Breast epithelium (tissue), 4 donors: ENCODE results near the gene MGAT4D. TPM values are rescaled to one million over a fixed set of nuclear protein-coding genes. Genes with fewer than 3 reads are reported as not detected.
"Not testable (repeated sequence)": the region's sequence is repeated elsewhere in the genome, so short reads cannot be mapped to it uniquely, and the experiment has no call there.

Experiments used
- DNase-seq, 2 donors: peaks; one replicate each; pipeline ENCODE4 v3.0.0-alpha.2; 2019; ENCODE audit warnings: low spot score in 2 of 2
- H3K27ac ChIP-seq, 2 donors: fragments of 200-600 bp; sonication (generic) in 1 of 2; one replicate each; pipeline ENCODE4 v1.5.1; 2016 to 2019; ENCODE audit warnings: mild to moderate bottlenecking in 1 of 2
- H3K27me3 ChIP-seq, 2 donors: fragments of 200-600 bp; sonication (generic) in 1 of 2; one replicate each; pipeline versions ENCODE4 v1.5.1 to v1.6.0; 2017 to 2019; ENCODE audit warnings: control low read depth in 1 of 2, mild to moderate bottlenecking in 1 of 2
- H3K36me3 ChIP-seq: fragments of 200-600 bp; one replicate; pipeline ENCODE4 v1.5.1; 2019
- H3K4me1 ChIP-seq, 2 donors: fragments of 200-600 bp; sonication (generic); one replicate each; pipeline ENCODE4 v1.5.1; 2016 to 2019; ENCODE audit warnings: control low read depth in 1 of 2
- H3K4me3 ChIP-seq, 3 donors: fragments of 200-600 bp; sonication (generic); 1 replicate in 2 of 3; 2 replicates in 1 of 3; pipeline ENCODE4 v1.5.1; 2016 to 2019; ENCODE audit warnings: mild to moderate bottlenecking in 3 of 3, moderate library complexity in 2 of 3
- H3K9me3 ChIP-seq, 2 donors: fragments of 200-600 bp; sonication (generic) in 1 of 2; one replicate each; pipeline ENCODE4 v1.5.1; 2016 to 2019; ENCODE audit warnings: control low read depth in 1 of 2
- CTCF ChIP-seq, 3 donors: fragments of 450-650 bp; IDR thresholded peaks; one replicate each; pipeline ENCODE4 v1.5.1; 2016 to 2017; ENCODE audit warnings: antibody characterized with exemption in 3 of 3, mild to moderate bottlenecking in 3 of 3, moderate library complexity in 3 of 3
- POLR2A ChIP-seq: fragments of 450-650 bp; IDR thresholded peaks from one replicate; pipeline ENCODE4 v1.6.1; 2016; ENCODE audit warnings: antibody characterized with exemption, mild to moderate bottlenecking, moderate library complexity
- POLR2AphosphoS5 ChIP-seq, 3 donors: sonication (generic); formaldehyde crosslinking; IDR thresholded peaks; one replicate each; pipeline ENCODE4 v1.6.1; 2017; ENCODE audit warnings: antibody characterized with exemption in 3 of 3
- intact Hi-C: fragments of 100-400 bp; cut with DNase I; formaldehyde crosslinking; loops from one replicate; pipeline ENCODE4 v1.15.1; 2023; ENCODE audit warnings: low total_unique reads
- total RNA-seq, 3 donors: library from RNA; depleted of rRNA; stranded (reverse); fragments of >200 nt; gene quantifications; one replicate each; pipeline ENCODE4 v1.1.0, GENCODE V29; 2016

MGAT4D gene
- total RNA-seq, 3 donors from 2014 or later, result not detected

- intact Hi-C loops, result no loop called here
- H3K27me3 ChIP-seq, result no peaks in the 10 kb centered on the region
- H3K4me3 ChIP-seq, result peak overlapping the region; percentile 75 to 97 (median 94)
- no peaks in the 10 kb centered on the region for H3K9me3 ChIP-seq
- DNase-seq, result no peak
- no peaks in the 10 kb centered on the region for H3K4me1 ChIP-seq
- peak overlapping the region; percentile 81 to 89 for H3K27ac ChIP-seq
- H3K36me3 ChIP-seq, result no peaks in the 10 kb centered on the region
- no peak for TF ChIP-seq CTCF (IDR thresholded peaks at IDR 0.05)
- TF ChIP-seq POLR2A, result no peak
- TF ChIP-seq POLR2AphosphoS5 (IDR thresholded peaks at IDR 0.05), result no peak
Measured at GRCh38 chr4:140523370-140523856, 25.3 kb upstream of the MGAT4D start.

- H3K27ac ChIP-seq, result no peak overlapping the region
- H3K27me3 ChIP-seq, result peaks cover 0 to 4% of the 10 kb centered on the region in 2 donors
- no peaks in the 10 kb centered on the region for H3K4me1 ChIP-seq
- H3K36me3 ChIP-seq, result no peaks in the 10 kb centered on the region
- intact Hi-C loops, result no loop called here
- DNase-seq, result no peak
- H3K4me3 ChIP-seq, result no peak overlapping the region
- no peaks in the 10 kb centered on the region for H3K9me3 ChIP-seq
- TF ChIP-seq POLR2A, result no peak
- TF ChIP-seq POLR2AphosphoS5 (IDR thresholded peaks at IDR 0.05), result no peak
- TF ChIP-seq CTCF (IDR thresholded peaks at IDR 0.05), result no peak
Measured at GRCh38 chr4:140515423-140515822, 17.3 kb upstream of the MGAT4D start.

- intact Hi-C loops, H3K9me3 ChIP-seq, H3K4me1 ChIP-seq, H3K4me3 ChIP-seq, H3K36me3 ChIP-seq, H3K27me3 ChIP-seq, DNase-seq, H3K27ac ChIP-seq: not testable (repeated sequence)
Measured at GRCh38 chr4:140513765-140514164, 15.7 kb upstream of the MGAT4D start.

- no peaks in the 10 kb centered on the region for H3K4me1 ChIP-seq
- no peak overlapping the region for H3K4me3 ChIP-seq
- H3K27me3 ChIP-seq, result peaks cover 0 to 11% of the 10 kb centered on the region in 2 donors
- intact Hi-C loops, result no loop called here
- no peak overlapping the region for H3K27ac ChIP-seq
- TF ChIP-seq POLR2A (no peak), POLR2AphosphoS5 (IDR thresholded peaks at IDR 0.05) (no peak), CTCF (IDR thresholded peaks at IDR 0.05) (no peak)
- H3K9me3 ChIP-seq, result no peaks in the 10 kb centered on the region
- H3K36me3 ChIP-seq, result no peaks in the 10 kb centered on the region
- DNase-seq, result no peak
Measured at GRCh38 chr4:140504261-140504660, 6.2 kb upstream of the MGAT4D start.

- DNase-seq, result no peak
- no peaks in the 10 kb centered on the region for H3K9me3 ChIP-seq
- H3K4me3 ChIP-seq, result no peak overlapping the region
- no peak overlapping the region for H3K27ac ChIP-seq
- no peak for TF ChIP-seq POLR2A
- TF ChIP-seq CTCF (IDR thresholded peaks at IDR 0.05), result no peak
- no peak for TF ChIP-seq POLR2AphosphoS5 (IDR thresholded peaks at IDR 0.05)
- peaks cover 0 to 31% of the 10 kb centered on the region in 2 donors for H3K27me3 ChIP-seq
- no peaks in the 10 kb centered on the region for H3K36me3 ChIP-seq
- intact Hi-C loops, result no loop called here
- H3K4me1 ChIP-seq, result no peaks in the 10 kb centered on the region
Measured at GRCh38 chr4:140499391-140499790, 1.3 kb upstream of the MGAT4D start.

GRCh38 chr4:140497405-140497746 lies 717 bp downstream of the MGAT4D start:
- DNase-seq, result no peak
- peaks cover 0 to 31% of the 10 kb centered on the region in 2 donors for H3K27me3 ChIP-seq
- intact Hi-C loops, result no loop called here
- no peak overlapping the region for H3K27ac ChIP-seq
- TF ChIP-seq POLR2AphosphoS5 (IDR thresholded peaks at IDR 0.05) (no peak), POLR2A (no peak), CTCF (IDR thresholded peaks at IDR 0.05) (no peak)
- H3K4me1 ChIP-seq, result no peaks in the 10 kb centered on the region
- H3K4me3 ChIP-seq, result peak overlapping the region in 1 of 3 donors; percentile 60
- no peaks in the 10 kb centered on the region for H3K9me3 ChIP-seq
- no peaks in the 10 kb centered on the region for H3K36me3 ChIP-seq
